ENCODE data around the gene RIMS3.

DNA sequence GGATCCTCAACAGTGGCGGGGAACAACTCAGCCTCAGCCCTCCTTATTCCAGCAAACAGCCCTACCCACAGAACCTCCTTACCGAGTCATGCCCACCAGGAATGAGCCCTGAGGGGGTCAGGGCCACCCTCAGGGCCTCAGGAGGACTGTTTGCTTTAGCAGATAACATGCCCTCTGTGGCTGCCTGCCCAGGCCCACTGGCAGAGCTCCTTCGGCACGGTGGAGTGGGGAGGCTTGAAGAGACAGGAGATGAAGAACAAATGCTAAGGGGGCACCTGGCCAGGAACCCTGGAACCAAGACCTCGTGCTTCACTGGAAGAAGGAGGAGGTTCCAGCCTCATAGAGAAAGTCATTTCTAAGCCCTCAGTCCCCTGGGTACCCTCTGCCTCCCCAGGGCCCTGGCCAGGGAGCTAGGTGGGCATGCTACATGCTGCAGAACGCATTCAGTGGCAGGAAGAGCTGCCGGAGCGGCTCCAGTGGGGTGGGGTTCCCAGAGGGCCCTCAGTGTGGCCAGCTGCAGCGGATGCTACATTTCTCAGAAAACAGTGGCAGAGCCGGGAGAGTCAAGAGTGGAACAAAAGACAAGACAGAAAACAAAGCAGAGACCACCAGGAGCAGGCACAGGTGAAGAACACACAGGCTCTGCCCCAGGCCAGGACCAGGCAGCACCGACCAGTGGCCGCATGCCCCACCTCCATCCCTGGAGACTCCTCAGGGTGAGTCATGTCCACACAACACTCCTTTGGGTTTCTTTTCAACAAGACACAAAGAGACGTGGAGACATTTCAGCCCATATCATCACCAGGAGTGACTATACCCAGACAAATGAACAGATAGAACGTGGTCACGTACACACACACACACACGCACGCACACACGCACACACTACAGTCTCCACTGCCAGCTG is 39.8 kb downstream of the RIMS3 start:
- TF ChIP-seq, protein P1, sequence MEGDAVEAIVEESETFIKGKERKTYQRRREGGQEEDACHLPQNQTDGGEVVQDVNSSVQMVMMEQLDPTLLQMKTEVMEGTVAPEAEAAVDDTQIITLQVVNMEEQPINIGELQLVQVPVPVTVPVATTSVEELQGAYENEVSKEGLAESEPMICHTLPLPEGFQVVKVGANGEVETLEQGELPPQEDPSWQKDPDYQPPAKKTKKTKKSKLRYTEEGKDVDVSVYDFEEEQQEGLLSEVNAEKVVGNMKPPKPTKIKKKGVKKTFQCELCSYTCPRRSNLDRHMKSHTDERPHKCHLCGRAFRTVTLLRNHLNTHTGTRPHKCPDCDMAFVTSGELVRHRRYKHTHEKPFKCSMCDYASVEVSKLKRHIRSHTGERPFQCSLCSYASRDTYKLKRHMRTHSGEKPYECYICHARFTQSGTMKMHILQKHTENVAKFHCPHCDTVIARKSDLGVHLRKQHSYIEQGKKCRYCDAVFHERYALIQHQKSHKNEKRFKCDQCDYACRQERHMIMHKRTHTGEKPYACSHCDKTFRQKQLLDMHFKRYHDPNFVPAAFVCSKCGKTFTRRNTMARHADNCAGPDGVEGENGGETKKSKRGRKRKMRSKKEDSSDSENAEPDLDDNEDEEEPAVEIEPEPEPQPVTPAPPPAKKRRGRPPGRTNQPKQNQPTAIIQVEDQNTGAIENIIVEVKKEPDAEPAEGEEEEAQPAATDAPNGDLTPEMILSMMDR (IDR thresholded peaks at IDR 0.05; ENCODE audit: insufficient read depth, low read length, poor library complexity, severe bottlenecking), result no peak
- TF ChIP-seq EZH2phosphoT487 (conservative IDR thresholded peaks at IDR 0.05; ENCODE audit: low read length), result no peak
